ENCODE results near the gene RSL24D1. TPM values are rescaled to one million over a fixed set of nuclear protein-coding genes. Genes with fewer than 3 reads are reported as not detected.

Gene RSL24D1
- total RNA-seq = 64.0 TPM

GRCh38 chr15:55196458-55197361 is at the start of gene RSL24D1:
RSL24D1 (minus strand) TSS chr15:55196941; CDS start chr15:55196890, 51 bp downstream.
- intact Hi-C loops (cut with DNase I) = no loop called here
- DNase-seq (ENCODE audit: low spot score) = peak; percentile 96
- peak; percentile 99 for ATAC-seq

- DNase-seq (ENCODE audit: low spot score) = no peak
- intact Hi-C loops (cut with DNase I) = no loop called here
- no peak for ATAC-seq
Measured at GRCh38 chr15:55245059-55245458, 48.3 kb upstream of the RSL24D1 start.

GRCh38 chr15:55241891-55242290 is 45.1 kb upstream of the RSL24D1 start:
- ATAC-seq (no peak), DNase-seq (ENCODE audit: low spot score) (no peak)
- intact Hi-C loops (cut with DNase I) = no loop called here

DNA sequence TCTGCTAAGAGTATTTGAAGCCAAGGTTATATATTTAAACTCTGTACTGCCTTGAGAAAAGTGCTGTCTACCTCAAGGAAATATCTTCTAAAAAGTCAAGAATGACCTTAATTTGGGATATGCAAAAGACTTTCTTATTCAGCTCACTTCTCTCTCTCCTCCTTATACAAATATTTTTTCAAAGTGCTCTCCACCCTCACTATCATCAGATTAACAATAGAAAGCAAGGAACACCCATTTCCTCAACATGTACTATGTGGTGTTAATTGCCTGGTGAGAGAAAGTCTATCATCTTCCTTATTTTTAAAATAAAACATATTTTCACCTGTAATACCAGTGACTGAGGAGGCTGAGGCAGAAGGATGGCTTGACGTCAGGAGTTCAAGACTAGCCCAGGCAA is 44.4 kb upstream of the RSL24D1 start:
- DNase-seq (ENCODE audit: low spot score) (no peak), ATAC-seq (no peak)
- intact Hi-C loops (cut with DNase I) = no loop called here

GRCh38 chr15:55240125-55240760 is 43.5 kb upstream of the RSL24D1 start:
- intact Hi-C loops (cut with DNase I) = no loop called here
- ATAC-seq = no peak

DNA sequence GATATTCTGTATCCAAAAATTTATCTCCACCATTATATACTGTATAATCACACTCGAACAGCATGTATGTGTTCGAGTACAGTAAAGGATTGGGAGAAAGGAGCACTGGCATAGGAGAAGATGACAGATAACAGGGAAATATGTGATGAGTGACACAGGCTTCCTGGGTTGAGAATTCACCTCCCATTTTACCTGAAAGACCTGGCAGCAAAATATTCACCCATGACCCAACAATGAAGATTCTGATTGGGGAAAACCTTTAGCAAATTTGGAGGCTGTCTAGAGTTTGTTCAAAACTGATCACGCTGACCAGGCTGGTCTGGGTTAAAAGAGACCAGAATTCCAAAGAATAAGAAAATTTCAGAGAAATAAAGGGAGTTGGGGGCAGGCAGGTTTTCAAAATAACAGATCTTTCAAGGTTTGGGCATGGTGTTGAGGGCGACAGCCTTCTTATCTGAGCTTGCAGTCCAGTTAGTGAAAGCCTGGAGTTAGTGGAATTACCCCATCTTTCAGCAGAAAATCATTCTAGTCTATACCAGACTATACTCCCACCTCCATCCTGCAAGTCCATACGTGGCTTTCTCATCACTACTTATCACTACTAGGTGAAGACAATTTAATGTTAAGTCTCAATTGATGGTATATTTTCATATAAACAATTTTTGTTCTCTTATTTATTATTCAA is 42.8 kb upstream of the RSL24D1 start:
- DNase-seq (ENCODE audit: low spot score) = no peak

More at GRCh38 chr15:55240125-55240760, 43.5 kb upstream of the RSL24D1 start:
- no peak for DNase-seq (ENCODE audit: low spot score)

DNA sequence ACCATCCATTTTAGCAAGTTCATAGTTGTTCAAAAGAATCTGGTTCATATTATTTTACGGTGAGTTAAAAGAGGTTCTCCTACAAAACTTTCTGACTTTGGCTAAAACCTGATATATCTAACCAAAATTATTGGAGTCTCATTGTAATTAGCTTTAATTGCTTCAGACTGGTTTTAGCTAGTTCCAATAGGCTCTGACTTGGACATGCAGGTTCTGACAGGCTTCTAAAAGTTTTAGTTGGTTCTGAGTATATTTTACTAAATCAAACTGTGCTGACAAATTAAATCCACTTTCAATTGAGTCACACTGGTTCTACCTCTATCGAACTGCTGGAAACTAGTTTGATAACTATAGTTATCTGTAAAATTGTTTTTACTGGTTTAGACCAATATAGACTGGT is 42.1 kb upstream of the RSL24D1 start:
- intact Hi-C loops (cut with DNase I) = no loop called here
- no peak for DNase-seq (ENCODE audit: low spot score)
- no peak for ATAC-seq

More for the DNA sequence above, 42.8 kb upstream of the RSL24D1 start:
- intact Hi-C loops (cut with DNase I) = no loop called here
- ATAC-seq = no peak

- intact Hi-C loops (cut with DNase I) = no loop called here
- ATAC-seq (no peak), DNase-seq (ENCODE audit: low spot score) (no peak)
Measured at GRCh38 chr15:55237219-55238130, 40.7 kb upstream of the RSL24D1 start.

- intact Hi-C loops (cut with DNase I) = no loop called here
- DNase-seq (ENCODE audit: low spot score) (no peak), ATAC-seq (no peak)
Measured at GRCh38 chr15:55235546-55236036, 38.9 kb upstream of the RSL24D1 start.

- DNase-seq (ENCODE audit: low spot score) (no peak), ATAC-seq (no peak)
- intact Hi-C loops (cut with DNase I) = no loop called here
Measured at GRCh38 chr15:55234800-55235104, 38.0 kb upstream of the RSL24D1 start.

GRCh38 chr15:55234104-55234799 is 37.5 kb upstream of the RSL24D1 start:
- no peak for ATAC-seq
- intact Hi-C loops (cut with DNase I) = no loop called here
- no peak for DNase-seq (ENCODE audit: low spot score)

DNA sequence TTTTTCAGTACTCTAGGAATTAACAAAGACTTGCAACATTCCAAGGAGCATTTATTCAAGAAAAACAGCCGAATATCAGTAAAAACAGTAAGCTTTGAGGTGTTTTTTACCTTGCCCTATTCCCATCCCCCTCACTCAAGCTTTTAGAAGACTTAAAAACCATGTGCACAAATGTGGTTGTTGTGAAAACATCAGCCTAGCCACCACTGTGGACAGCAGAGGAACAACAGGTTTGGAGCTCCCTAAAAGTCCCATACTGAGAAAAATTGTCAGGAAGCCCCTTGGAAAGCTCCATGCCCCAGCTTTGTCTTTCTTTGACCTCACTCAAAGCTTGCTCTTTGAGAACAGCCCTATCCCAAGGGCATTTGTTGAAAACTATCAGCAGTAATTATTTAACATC is 34.7 kb upstream of the RSL24D1 start:
- ATAC-seq (no peak), DNase-seq (ENCODE audit: low spot score) (no peak)
- intact Hi-C loops (cut with DNase I) = no loop called here

DNA sequence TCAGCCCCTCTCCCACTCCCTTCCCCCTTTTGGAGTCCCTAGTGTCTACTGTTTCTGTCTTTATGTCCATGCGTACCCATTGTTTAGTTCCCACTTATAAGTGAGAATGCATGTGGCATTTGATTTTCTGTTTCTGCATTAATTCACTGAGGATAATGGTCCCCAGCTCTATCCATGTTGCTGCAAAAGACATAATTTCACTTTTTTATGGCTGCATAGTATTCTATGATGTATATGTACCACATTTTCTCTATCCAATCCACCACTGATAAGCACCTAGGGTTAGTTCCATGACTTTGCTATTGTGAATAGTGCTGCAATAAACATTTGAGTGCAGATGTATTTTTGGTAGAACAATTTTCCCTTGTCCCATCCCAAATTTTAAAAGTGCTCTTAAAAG is 34.2 kb upstream of the RSL24D1 start:
- DNase-seq (ENCODE audit: low spot score) (no peak), ATAC-seq (no peak)
- intact Hi-C loops (cut with DNase I) = no loop called here

GRCh38 chr15:55230051-55230670 is 33.4 kb upstream of the RSL24D1 start:
- no peak for DNase-seq (ENCODE audit: low spot score)
- ATAC-seq = no peak
- intact Hi-C loops (cut with DNase I) = no loop called here

DNA sequence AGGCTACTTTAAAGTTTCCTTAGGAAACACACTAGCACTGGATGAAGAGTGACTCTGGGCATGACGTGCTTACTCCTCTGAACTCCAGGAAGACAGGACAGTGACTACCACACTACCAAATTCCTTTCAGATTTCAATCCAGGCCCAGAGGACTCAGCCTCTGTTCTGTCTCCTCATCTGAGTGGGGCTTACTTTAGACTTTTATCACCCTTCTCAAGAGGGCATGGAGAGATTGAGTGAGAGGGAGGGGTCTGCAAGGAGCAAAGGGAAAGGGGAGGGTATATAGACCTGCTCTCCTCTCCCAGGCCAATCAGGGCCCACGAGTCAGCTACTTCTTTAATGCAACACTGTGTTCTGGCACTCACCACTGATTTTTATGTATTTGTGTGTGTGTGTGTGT is 29.4 kb upstream of the RSL24D1 start:
- no peak for DNase-seq (ENCODE audit: low spot score)
- no peak for ATAC-seq
- intact Hi-C loops (cut with DNase I) = loop anchor here (10.0 kb wide), 1 partner anchor 199 kb away; no protein-coding TSS in a partner anchor

DNA sequence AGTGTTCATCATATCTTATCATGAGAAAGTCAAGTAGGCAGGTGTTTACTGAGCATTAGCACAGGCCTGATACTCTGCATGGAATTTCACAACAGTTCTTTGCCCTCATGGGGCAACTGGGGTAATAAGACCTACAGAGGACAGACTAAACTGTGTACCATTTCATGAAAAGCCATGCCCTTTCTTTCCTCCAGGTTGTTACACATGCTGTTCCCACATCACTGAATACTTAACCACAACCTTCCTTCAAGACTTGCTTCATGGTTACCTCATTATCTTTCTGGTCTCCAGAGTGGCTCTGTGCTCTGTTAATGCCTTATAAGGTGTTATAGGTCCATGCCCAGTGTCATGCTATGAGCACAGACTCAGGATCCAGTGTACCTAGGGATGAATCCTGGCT is 28.2 kb upstream of the RSL24D1 start:
- ATAC-seq = no peak
- DNase-seq (ENCODE audit: low spot score) = no peak
- intact Hi-C loops (cut with DNase I) = loop anchor here (10.0 kb wide), 1 partner anchor 200 kb away; no protein-coding TSS in a partner anchor

- DNase-seq (ENCODE audit: low spot score) = no peak
- intact Hi-C loops (cut with DNase I) = loop anchor here (10.0 kb wide), 1 partner anchor 202 kb away; no protein-coding TSS in a partner anchor
- no peak for ATAC-seq
Measured at GRCh38 chr15:55222588-55222987, 25.8 kb upstream of the RSL24D1 start.

Data from sciatic nerve (tissue), 2 donors.